IPS DF 6.9 (cell line): ENCODE data around the gene NACC2.

ENCODE experiments used
- DNase-seq: peaks from one replicate; pipeline ENCODE4 v3.0.0-alpha.2; 2013; ENCODE audit warnings: low read depth, low spot score
- H3K27ac ChIP-seq: one replicate; pipeline ENCODE4 v1.5.1; 2013; ENCODE audit warnings: low read length, control low read depth
- H3K27me3 ChIP-seq: 2 replicates; pipeline ENCODE4 v1.6.1; 2013; ENCODE audit warnings: mild to moderate bottlenecking, low read length; ENCODE audit not compliant: control insufficient read depth, insufficient read depth
- H3K36me3 ChIP-seq: 2 replicates; pipeline ENCODE4 v1.6.1; 2013; ENCODE audit warnings: low read length; ENCODE audit not compliant: control insufficient read depth, insufficient read depth
- H3K4me1 ChIP-seq: 2 replicates; pipeline ENCODE4 v1.6.1; 2013; ENCODE audit warnings: low read length; ENCODE audit not compliant: control insufficient read depth, insufficient read depth
- H3K4me3 ChIP-seq: 2 replicates; pipeline ENCODE4 v1.5.1; 2013; ENCODE audit warnings: mild to moderate bottlenecking, low read length
- H3K9me3 ChIP-seq: 2 replicates; pipeline ENCODE4 v1.6.1; 2013; ENCODE audit warnings: low read length, inconsistent platforms; ENCODE audit not compliant: control insufficient read depth, insufficient read depth
- WGBS: extraction: QIAGEN DNeasy Blood & Tissue Kit; methylation state at CpG from one replicate; pipeline ENCODE4 v1.1.7; 2013; ENCODE audit warnings: mixed read lengths, missing lambda C conversion rate; ENCODE audit not compliant: insufficient read length, insufficient coverage; 5-methylcytosine and 5-hydroxymethylcytosine counted together

The NACC2 gene

DNA sequence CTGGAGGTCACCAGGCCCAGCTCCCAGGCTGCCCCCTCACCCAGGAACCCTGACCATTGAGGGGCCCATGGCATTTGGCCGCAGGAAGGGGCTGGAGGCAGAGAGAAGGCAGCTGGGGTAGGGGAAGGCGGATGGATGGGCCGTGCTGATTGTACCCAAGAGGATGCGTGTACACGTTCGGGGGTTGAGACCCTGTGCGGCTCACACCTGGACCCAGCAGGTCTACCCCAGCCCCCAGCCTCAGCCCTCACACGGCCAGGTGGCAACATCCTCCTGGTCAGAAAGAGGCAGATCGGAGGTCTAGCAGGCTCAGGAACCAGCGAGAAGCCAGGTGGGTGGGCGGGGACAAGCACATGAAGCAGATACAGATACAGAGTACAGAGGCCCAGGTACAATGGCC is 33.7 kb downstream of the NACC2 start:
- DNase-seq = no peak
- no peak overlapping the region for H3K4me3 ChIP-seq
- H3K9me3 ChIP-seq = no peaks in the 10 kb centered on the region
- no peaks in the 10 kb centered on the region for H3K27me3 ChIP-seq
- no peaks in the 10 kb centered on the region for H3K36me3 ChIP-seq
- no CpG with 5 or more reads among the region's 11 CpGs for WGBS
- H3K27ac ChIP-seq = no peak overlapping the region
- H3K4me1 ChIP-seq = peaks cover 13% of the 10 kb centered on the region

DNA sequence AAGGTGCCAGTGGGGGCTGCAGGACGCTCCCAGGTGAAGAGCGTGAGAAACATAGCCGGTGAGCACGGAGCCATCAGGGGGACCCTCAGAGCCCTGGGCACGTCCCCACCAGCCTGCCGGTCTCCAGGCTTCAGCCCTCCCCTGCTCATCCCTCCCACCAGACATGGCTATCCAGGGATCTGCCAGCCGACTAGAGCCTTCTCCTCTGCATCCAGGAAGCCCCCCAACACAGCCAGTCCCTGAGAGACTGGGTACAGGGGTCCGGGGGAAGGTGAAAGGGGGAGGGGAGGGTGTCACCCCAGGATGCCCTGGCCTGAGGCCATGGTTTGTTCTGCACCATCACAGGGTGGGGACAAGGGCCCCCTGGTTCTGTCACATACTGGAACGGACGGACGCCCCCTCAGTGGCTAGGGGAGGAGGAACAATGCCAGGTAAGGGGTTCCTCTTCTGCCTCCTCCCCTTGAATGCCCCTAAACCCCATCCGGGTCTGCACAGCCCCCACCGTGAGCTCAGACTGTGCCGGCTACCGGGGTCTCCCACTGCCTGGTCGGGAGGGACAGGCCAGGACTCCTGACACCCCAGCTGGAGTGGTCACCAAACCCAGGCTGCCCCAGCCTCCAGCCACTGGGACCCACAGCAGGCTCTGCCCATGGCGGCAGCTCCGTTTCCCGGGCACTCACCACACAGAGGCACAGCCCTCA is 34.3 kb downstream of the NACC2 start:
- Histone ChIP-seq H3K27me3 (no peaks in the 10 kb centered on the region), H3K4me1 (peaks cover 13% of the 10 kb centered on the region), H3K36me3 (no peaks in the 10 kb centered on the region), H3K4me3 (no peak overlapping the region), H3K9me3 (no peaks in the 10 kb centered on the region), H3K27ac (no peak overlapping the region)
- DNase-seq = no peak
- WGBS = no CpG with 5 or more reads among the region's 19 CpGs

DNA sequence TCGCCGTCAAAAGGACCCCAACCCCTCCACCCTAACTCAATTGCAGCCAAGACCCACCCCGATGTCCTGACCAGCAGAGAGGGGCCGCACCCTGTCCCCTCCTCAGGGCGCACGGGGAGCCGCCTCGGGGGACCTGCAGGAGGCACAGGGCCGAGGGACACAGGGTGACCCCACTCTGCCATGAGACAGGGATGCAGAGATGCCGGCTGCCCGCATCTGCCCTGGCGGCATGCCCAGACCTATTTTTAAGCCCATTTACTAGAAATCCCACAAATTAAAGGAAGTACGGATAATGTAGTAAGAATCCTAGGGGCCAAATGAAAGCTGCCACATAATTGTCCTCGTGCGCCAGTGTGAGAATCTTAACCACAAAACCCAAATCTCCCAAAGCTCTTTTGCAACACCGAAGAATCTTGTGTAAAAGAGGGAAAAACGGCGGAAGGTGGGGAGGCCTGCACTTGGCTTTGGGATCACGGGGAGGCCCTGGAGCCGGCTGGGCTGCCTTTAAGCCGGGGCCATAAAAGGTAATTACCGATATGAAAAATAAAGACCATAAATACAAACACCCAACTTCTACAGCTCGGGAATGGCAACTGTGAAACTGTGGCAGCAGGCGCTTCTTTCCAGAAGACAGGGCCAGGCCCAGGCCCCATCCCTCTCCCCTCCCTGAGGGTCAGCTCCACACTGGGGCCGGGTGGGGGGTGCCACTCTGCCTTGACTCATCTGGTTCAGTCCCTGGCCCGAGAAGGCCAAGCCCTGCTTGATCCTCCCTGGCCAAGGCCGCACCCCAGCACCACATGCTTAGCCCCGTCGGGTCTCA is 35.0 kb downstream of the NACC2 start:
- no peak for DNase-seq
- Histone ChIP-seq H3K27me3 (no peaks in the 10 kb centered on the region), H3K4me1 (peaks cover 16% of the 10 kb centered on the region), H3K9me3 (no peaks in the 10 kb centered on the region), H3K27ac (no peak overlapping the region), H3K4me3 (no peak overlapping the region), H3K36me3 (no peaks in the 10 kb centered on the region)
- no CpG with 5 or more reads among the region's 29 CpGs for WGBS

DNA sequence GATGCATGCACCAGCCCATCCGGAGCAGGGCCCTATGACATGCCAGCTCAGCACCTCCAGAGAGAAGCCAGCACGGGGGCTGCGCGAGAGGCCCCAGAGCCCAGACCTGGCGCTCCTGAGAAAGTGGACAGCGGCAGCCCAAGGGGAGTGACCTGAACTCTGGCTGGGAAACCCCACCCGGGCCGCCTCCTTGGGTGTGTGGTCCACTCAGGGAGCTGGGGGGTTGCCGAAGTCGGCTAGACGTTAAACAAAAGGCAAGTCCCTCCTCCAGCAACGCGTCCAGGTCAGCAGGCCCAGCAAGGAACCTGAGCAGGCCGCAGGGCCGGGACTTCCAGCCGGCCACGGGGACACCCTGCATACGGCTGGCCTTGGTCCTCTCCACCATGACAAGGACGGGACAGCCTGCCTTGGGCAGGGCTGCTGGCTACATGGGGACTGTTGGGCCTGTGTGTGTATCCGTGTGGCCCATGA is 35.7 kb downstream of the NACC2 start:
- Histone ChIP-seq H3K9me3 (no peaks in the 10 kb centered on the region), H3K36me3 (no peaks in the 10 kb centered on the region), H3K4me1 (peaks cover 16% of the 10 kb centered on the region), H3K27me3 (no peaks in the 10 kb centered on the region), H3K4me3 (no peak overlapping the region), H3K27ac (no peak overlapping the region)
- WGBS = no CpG with 5 or more reads among the region's 20 CpGs
- DNase-seq = no peak

DNA sequence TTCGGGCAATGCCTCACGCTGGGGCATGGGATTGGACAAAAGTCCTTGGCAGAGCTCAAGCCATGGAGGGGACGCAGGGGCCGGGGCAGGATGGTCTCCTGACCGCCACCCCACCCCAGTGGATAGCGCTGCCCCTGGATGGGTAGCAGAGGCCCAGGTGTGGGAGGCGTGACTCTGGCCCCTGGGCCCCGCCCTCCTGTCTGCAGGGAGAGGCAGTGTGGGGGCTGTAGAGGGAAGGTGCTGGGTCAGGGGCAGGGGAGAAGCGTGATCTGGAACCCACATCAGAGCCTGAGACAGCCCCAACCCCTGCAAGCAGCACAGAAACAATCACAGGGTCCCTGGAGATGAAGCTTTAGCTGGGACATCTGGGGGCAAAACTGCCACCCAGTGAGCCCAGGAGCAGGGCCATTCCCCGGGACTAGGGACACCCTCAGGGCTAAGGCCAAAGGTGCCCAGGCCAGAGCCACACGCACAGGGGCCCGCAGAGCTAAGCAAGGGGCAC is 36.2 kb downstream of the NACC2 start:
- H3K4me1 ChIP-seq = peaks cover 16% of the 10 kb centered on the region
- H3K9me3 ChIP-seq = no peaks in the 10 kb centered on the region
- H3K36me3 ChIP-seq = no peaks in the 10 kb centered on the region
- H3K4me3 ChIP-seq = no peak overlapping the region
- WGBS = no CpG with 5 or more reads among the region's 12 CpGs
- no peaks in the 10 kb centered on the region for H3K27me3 ChIP-seq
- H3K27ac ChIP-seq = no peak overlapping the region
- no peak for DNase-seq

DNA sequence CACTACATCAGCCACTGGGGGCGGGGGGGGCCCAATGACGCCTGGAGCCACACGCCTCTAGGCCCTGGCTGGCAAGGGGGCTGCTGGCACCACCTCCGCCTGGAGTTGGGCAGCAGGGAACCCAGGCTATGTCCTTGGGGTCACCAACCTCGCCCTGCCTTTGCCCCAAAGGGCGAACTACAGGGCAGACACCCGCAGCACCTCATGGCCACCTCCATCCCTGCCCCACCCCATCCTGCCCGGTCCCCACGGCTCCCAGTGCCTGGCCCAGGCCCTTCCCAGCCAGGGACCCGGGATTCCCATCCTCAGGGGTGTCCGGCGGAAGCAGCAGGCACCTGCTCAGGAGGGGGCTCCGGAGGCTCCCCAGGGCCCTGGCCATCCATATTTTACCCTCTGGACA is 37.0 kb downstream of the NACC2 start:
- Histone ChIP-seq H3K4me3 (no peak overlapping the region), H3K9me3 (no peaks in the 10 kb centered on the region), H3K4me1 (peaks cover 18% of the 10 kb centered on the region), H3K36me3 (no peaks in the 10 kb centered on the region), H3K27me3 (no peaks in the 10 kb centered on the region), H3K27ac (no peak overlapping the region)
- WGBS = no CpG with 5 or more reads among the region's 13 CpGs
- DNase-seq = no peak

DNA sequence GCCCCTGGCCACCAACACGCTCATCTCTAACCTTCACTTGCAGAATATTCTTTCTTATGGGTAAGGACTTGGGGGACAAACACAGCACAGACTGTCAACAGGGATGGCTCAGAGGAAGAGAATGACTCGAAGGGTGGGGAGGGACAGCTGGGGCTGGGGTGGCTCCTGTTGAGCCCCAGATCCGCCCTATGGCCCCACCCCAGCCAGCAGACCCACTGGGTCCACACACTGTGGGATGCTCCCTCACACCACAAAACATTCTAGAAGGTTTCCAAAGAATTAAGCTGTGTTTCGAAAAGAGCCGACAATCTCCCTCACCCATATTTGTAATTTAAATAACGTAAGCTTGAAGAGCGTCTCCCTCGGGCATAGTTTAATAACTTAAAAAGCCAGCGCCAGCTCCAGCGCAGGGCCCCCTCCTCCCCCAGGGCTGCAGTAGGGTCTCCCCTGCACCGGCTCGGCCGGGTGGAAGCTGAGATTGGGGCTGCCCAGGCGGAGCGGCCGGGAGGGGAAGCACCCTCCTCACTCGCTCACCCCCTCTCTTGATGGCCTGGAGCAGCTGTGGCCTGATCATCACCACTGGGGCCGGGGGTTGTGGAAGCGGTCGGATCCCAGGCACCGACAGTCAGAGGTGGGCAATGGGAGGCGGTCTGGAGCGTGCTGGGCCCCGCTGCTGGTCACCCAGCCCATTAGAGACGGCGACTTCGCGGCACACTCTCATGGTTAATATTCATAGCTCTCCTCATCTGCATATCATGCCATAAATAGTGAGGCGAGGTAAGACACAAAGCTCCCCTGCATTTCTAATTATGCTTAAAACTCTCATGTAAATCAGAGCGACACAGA is 37.6 kb downstream of the NACC2 start:
- Histone ChIP-seq H3K9me3 (no peaks in the 10 kb centered on the region), H3K27ac (no peak overlapping the region), H3K4me1 (peaks cover 23% of the 10 kb centered on the region), H3K36me3 (no peaks in the 10 kb centered on the region), H3K4me3 (no peak overlapping the region), H3K27me3 (no peaks in the 10 kb centered on the region)
- no CpG with 5 or more reads among the region's 30 CpGs for whole genome bisulfite sequencing
- no peak for DNase-seq

DNA sequence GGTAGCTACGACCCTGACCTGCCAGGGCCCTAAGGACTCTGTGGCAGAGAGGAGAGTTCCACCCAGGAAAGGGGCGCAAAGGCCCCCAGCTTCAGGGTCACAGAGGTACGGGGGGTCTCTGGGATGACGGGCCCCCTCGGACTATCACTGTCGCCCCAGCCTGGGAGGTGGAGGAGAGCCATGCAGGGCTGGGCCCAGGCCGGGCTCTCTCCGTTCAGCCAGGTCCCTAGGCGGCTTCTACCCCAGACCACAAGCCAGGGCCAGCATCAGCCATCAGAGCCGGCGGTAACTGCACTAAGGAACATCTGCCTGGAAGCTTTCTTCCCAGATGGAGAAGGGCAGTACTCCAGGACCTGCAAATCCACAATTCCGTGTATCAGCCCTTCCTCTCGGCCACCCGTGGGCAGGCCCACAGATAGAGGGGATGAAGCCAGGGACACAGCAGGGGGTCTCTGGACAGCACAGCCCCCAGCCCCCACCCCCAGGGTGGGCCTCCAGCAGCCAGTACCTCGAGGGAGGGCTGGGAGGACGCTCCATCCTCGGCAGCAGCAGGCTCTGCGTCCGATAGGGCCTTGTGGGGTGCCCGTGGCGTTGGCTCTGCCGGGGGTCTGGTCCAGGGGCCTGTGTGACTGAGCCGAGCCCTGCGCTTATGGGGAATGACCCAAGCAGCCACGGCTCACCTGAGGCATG is 38.4 kb downstream of the NACC2 start:
- H3K4me1 ChIP-seq = peaks cover 23% of the 10 kb centered on the region
- no CpG with 5 or more reads among the region's 25 CpGs for WGBS
- no peaks in the 10 kb centered on the region for H3K9me3 ChIP-seq
- H3K27me3 ChIP-seq = no peaks in the 10 kb centered on the region
- no peak overlapping the region for H3K4me3 ChIP-seq
- no peaks in the 10 kb centered on the region for H3K36me3 ChIP-seq
- no peak overlapping the region for H3K27ac ChIP-seq
- DNase-seq = no peak

DNA sequence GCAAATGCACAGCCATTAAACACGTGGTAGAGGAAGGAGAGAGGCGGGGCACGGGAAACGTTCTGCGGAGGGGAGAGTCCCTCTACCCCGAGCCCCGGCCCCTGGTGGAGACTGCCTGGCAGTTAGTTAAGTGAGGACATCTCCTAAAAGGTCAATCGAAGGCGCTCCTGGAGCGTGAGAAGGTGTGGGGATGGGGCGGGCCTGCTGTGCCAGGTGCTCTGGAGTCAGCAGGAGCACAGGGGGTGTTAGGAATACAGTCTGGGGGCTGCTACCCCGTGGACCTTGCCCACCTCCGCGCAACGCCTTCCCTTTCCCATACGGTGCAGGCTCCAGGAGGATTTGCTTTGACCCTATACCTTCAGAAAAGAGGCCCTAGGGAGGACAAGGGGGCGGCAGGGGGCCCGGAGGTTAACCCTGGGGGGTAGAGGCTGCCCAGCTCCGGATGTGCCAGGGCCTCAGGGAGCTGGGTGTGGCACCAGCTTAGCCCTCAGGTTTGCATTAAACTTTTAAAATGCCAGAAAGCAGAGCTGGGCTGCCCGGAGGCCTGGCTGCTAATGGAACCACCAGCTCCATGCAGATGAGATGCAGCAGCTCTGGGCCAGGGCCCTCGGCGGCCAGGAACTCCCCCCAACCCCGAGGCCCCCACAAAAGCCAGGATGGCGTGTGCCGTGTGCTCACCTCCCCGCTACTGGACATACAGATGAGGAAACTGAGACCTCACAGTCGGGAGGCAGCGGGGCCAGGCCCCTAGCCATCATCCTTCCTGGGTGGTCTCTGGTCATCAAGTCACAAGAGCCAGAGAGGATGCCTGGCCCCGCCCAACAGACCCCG is 39.2 kb downstream of the NACC2 start:
- no CpG with 5 or more reads among the region's 30 CpGs for WGBS
- no peak overlapping the region for H3K4me3 ChIP-seq
- no peaks in the 10 kb centered on the region for H3K9me3 ChIP-seq
- no peak for DNase-seq
- no peaks in the 10 kb centered on the region for H3K27me3 ChIP-seq
- no peak overlapping the region for H3K27ac ChIP-seq
- peaks cover 23% of the 10 kb centered on the region for H3K4me1 ChIP-seq
- no peaks in the 10 kb centered on the region for H3K36me3 ChIP-seq
